Upper lobe of left lung (tissue), 4 donors: ENCODE results near the gene FOLR3.

ENCODE experiments used
- EP300 ChIP-seq, 4 donors: sonication (generic); formaldehyde crosslinking; IDR thresholded peaks; one replicate each; pipeline ENCODE4 v1.5.1; 2017; ENCODE audit warnings: antibody characterized with exemption in 4 of 4, control low read depth in 2 of 4
- POLR2A ChIP-seq, 4 donors: fragments of 450-650 bp; IDR thresholded peaks; one replicate each; pipeline ENCODE4 v1.5.1; 2016 to 2017; ENCODE audit warnings: antibody characterized with exemption in 4 of 4, mild to moderate bottlenecking in 2 of 4
- TF ChIP-seq, protein P1 (sequence below), 6 experiments: fragments of 450-650 bp in 4 of 6; fragments of 200-600 bp in 2 of 6; sonication (generic) in 2 of 6; IDR thresholded peaks; one replicate each; pipeline ENCODE4 v1.5.1; 2016 to 2019; ENCODE audit warnings: antibody characterized with exemption in 6 of 6

- TF ChIP-seq, protein P1, sequence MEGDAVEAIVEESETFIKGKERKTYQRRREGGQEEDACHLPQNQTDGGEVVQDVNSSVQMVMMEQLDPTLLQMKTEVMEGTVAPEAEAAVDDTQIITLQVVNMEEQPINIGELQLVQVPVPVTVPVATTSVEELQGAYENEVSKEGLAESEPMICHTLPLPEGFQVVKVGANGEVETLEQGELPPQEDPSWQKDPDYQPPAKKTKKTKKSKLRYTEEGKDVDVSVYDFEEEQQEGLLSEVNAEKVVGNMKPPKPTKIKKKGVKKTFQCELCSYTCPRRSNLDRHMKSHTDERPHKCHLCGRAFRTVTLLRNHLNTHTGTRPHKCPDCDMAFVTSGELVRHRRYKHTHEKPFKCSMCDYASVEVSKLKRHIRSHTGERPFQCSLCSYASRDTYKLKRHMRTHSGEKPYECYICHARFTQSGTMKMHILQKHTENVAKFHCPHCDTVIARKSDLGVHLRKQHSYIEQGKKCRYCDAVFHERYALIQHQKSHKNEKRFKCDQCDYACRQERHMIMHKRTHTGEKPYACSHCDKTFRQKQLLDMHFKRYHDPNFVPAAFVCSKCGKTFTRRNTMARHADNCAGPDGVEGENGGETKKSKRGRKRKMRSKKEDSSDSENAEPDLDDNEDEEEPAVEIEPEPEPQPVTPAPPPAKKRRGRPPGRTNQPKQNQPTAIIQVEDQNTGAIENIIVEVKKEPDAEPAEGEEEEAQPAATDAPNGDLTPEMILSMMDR (IDR thresholded peaks at IDR 0.05): no peak
- TF ChIP-seq EP300 (IDR thresholded peaks at IDR 0.05) (no peak), POLR2A (IDR thresholded peaks at IDR 0.05) (no peak)
Observed at GRCh38 chr11:72127923-72128322, 7.6 kb upstream of the FOLR3 start.
